ENCODE measurements around the gene RGCC.
A peak's percentile ranks its signal among the peaks of the same experiment; 100 is the strongest.
"Not testable (repeated sequence)": the region's sequence is repeated elsewhere in the genome, so short reads cannot be mapped to it uniquely, and the experiment has no call there.

Gene RGCC

GRCh38 chr13:41492432-41493260 lies 35.3 kb downstream of the RGCC start:
- ATAC-seq, result peak; percentile 72 to 73

GRCh38 chr13:41494202-41494601 lies 36.9 kb downstream of the RGCC start:
- ATAC-seq, result no peak

GRCh38 chr13:41495044-41495443 lies 37.7 kb downstream of the RGCC start:
- no peak for ATAC-seq

GRCh38 chr13:41496420-41497234 lies 39.3 kb downstream of the RGCC start:
- ATAC-seq, result no peak

- ATAC-seq, result no peak
Observed at GRCh38 chr13:41497436-41497835, 40.1 kb downstream of the RGCC start.

GRCh38 chr13:41499452-41499851 lies 42.1 kb downstream of the RGCC start:
- no peak for ATAC-seq

- ATAC-seq, result peak; percentile 58 to 64
Observed at GRCh38 chr13:41500511-41500910, 43.2 kb downstream of the RGCC start.

GRCh38 chr13:41501281-41501680 lies 43.9 kb downstream of the RGCC start:
- ATAC-seq, result no peak

- ATAC-seq, result no peak
Observed at GRCh38 chr13:41502031-41502430, 44.7 kb downstream of the RGCC start.

GRCh38 chr13:41502673-41503072 lies 45.3 kb downstream of the RGCC start:
- peak in 1 of 2 donors; percentile 25 for ATAC-seq

- ATAC-seq, result no peak
Observed at GRCh38 chr13:41503356-41503755, 46.0 kb downstream of the RGCC start.

GRCh38 chr13:41504657-41505056 lies 47.3 kb downstream of the RGCC start:
- not testable (repeated sequence) for ATAC-seq

- no peak for ATAC-seq
Observed at GRCh38 chr13:41505209-41505835, 48.0 kb downstream of the RGCC start.

- ATAC-seq, result no peak
Observed at GRCh38 chr13:41506312-41506711, 49.0 kb downstream of the RGCC start.

GRCh38 chr13:41509971-41510370 lies 52.6 kb downstream of the RGCC start:
- no peak for ATAC-seq

- ATAC-seq, result no peak
Observed at GRCh38 chr13:41511827-41512226, 54.5 kb downstream of the RGCC start.

- ATAC-seq, result no peak
Observed at GRCh38 chr13:41512441-41512840, 55.1 kb downstream of the RGCC start.

- no peak for ATAC-seq
Observed at GRCh38 chr13:41513600-41513999, 56.2 kb downstream of the RGCC start.

- ATAC-seq, result no peak
Observed at GRCh38 chr13:41514853-41515395, 57.6 kb downstream of the RGCC start.

- ATAC-seq, result no peak
Observed at GRCh38 chr13:41515491-41516139, 58.3 kb downstream of the RGCC start.

- ATAC-seq, result no peak
Observed at GRCh38 chr13:41516166-41516565, 58.8 kb downstream of the RGCC start.

GRCh38 chr13:41516760-41517159 lies 59.4 kb downstream of the RGCC start:
- ATAC-seq, result no peak

Data from activated CD4-positive, CD25-positive, alpha-beta regulatory T cell treated with anti-CD3 and anti-CD28 coated beads, Interleukin-2, amount 50 U/mL, for 24 hours (primary cell).